Stimulated activated CD8-positive, alpha-beta memory T cell treated with anti-CD3 and anti-CD28 coated beads, Interleukin-15, amount 100 ng/mL, for 48 hours (primary cell): Measurements from ENCODE around the gene ABHD12.
"Not testable (repeated sequence)": the region's sequence is repeated elsewhere in the genome, so short reads cannot be mapped to it uniquely, and the experiment has no call there.

Source experiments
- DNase-seq, 2 donors: peaks; one replicate each; pipeline ENCODE4 v3.0.0-alpha.2; 2020; ENCODE audit warnings: low read depth in 2 of 2

The ABHD12 gene

DNA sequence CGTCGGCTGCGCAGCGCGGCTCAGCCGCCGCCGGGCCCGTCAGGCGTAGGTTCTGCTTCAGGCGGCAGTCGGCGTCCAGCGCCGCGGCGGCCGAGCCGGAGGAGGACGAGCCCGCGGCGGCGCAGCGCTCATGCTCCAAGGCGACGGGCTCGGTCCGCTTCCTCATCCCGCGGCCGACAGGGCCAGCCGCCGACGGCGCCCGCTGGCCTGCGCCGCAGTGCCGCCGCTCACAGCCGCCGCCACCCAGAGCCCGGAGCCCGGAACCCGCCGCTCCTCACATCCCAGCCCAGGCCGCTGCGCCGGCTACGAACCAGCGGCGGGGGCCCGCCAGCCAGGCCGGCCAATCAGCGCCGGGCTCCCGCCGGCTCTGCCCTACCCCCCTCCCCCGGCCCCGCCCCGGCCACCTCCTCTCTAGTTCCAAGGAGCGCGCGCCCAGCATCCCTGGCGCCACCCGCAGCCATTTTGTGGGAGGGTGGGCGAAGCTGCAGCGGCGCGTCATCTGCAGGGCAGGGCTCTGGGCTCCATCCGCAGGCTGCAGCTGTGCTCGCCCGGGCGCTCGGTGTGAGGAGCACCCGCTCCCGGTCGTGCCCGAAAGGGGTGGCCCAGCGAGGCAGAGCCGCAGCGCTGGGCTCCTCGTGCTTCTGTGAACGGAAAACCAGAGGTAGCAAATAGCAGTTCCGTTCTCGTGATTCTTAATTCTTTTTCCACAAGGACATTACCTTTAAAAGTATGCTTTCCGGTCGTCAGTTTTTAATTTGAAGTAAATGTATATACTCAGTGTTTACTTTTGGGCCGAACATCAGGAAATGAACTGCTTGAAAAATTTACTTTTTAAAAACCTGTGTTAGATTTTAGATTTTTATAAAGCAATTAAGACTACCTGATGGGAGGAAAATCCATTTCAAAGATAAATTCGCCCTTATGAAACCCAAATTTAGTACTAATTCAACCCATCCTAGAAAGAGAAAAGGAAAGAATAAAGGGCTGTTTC is at the start of gene ABHD12:
Gene ABHD12, minus strand, starts transcription at position 298 of the 991 bp plus-strand sequence. Its CDS starts 132 bp downstream, at position 166.
- peak; percentile 93 to 96 for DNase-seq

GRCh38 chr20:25439328-25439727 is 48.7 kb upstream of the ABHD12 start:
- DNase-seq, result no peak

- no peak for DNase-seq
Measured at GRCh38 chr20:25437153-25437581, 46.5 kb upstream of the ABHD12 start.

DNA sequence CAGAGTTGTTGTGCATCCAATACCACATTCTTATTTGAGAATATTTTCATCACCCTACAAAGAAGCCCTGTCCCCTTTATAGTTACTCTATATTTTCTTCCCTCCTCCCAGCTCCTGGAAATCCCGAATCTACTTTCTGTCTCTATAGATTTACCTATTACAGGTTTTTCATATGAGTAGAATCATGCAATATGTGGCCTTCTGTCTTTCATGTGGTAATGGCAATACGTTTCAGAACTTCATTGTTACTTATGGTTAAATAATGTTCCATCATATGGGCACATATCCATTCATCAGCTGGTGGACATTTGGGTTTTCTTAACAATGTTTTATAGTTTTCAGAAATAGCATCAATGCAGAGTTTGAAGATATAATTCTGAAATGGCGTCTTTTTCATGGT is 33.9 kb upstream of the ABHD12 start:
- DNase-seq, result no peak

GRCh38 chr20:25422032-25422431 is 31.4 kb upstream of the ABHD12 start:
- DNase-seq, result no peak

DNA sequence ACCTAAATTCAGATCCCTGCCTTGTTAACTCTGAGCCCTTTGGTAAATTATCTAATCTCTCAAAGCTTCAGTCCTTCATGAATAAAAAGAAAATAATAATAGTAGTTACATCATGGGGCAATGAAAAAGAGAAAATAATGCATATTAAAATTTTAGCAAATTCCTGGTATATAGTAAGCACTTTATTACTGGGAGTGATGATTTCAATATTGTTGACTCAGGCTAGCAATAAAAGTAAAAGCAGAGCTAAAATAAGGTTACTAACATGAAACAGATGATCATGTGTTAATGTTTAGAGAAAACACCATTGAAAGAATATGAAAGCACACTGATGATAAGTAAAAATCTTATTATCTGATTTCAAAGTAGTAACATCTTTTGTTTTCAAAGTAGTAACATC is 30.5 kb upstream of the ABHD12 start:
- DNase-seq, result no peak

DNA sequence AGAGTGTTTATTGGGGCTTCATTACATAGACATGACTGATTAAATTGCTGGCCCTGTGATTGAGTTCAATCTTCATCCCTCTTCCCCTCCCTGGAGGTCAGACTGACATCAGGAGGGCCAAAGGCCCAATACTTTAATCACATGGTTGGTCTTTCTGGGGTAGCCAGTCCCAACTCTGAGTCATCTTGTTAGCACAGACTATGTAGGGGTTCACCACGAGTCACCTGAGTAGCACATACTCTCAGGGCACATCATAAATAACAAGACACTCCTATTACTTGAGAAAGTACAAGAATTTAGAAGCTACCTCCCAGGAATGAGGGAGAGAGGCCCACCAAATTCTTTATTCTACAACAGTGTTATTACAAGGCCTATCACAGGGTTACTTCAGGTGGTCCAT is 28.1 kb upstream of the ABHD12 start:
- no peak for DNase-seq

DNA sequence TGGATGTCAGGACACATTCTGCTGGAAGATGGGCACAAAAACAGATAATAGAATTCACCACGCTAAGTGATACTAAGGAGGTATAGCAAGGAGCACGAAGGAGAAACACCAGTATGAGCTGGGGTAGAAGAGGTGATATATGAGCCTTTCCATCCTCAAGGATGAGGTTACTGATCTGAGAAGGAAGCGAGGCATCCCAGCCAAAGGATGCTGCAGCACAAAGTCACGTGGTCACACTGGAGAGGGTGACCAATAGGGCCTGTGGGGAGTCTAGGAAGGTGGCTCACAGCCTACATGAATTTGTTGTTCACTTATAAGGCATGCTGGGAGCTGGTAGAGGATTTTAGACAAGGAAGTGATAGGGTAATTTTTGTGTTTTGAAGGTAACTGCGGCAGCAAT is 18.3 kb upstream of the ABHD12 start:
- DNase-seq, result no peak

- DNase-seq, result no peak
Measured at GRCh38 chr20:25408170-25408547, 17.5 kb upstream of the ABHD12 start.

GRCh38 chr20:25407311-25408169 is 16.9 kb upstream of the ABHD12 start, which contains the start of gene GINS1:
TSS of gene GINS1 (plus strand) at chr20:25407673. CDS start at chr20:25407821, 148 bp downstream.
- peak; percentile 79 to 81 for DNase-seq

DNA sequence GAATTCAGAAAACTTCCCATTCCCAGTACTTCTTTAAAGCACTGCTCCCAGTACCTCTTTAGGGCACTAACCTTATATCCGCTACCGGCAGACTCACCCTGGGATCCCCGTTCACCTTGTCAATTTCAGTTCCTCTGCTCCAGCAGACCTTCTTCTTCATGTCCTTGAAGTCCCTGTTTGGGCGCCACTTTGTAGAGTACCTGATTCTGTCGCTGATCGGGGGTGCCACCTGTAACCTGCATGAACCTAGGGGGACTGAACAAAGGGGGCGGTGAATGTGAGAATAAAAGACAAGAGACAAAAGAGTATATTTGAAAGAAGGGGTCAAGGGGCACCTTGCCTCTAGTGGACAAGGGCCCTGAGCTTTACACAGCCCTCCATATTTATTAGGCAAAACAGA is 11.9 kb upstream of the ABHD12 start:
- no peak for DNase-seq

GRCh38 chr20:25400291-25400732 is 9.7 kb upstream of the ABHD12 start:
- DNase-seq, result not testable (repeated sequence)

- no peak for DNase-seq
Measured at GRCh38 chr20:25399037-25399430, 8.4 kb upstream of the ABHD12 start.

GRCh38 chr20:25398376-25399036 is 7.9 kb upstream of the ABHD12 start:
- no peak for DNase-seq

DNA sequence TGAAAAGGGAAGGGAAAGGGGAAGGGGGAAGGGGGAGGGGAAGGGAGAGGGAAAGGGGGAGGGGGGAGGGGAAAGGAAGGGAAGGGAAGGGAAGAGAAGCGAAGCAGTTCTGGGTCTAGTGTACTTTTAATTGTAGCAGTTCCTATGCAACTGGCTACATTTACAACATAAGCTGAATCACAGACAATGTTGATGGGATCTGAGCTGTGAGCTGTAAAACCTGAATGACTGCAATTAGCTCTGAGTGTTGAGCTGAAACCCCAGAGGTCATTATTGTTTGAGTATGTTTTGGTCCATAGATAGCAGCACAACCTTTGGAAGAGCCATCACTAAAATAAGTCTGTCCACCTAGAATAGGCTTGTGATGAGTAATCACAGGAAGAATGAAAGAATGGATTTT is 7.2 kb upstream of the ABHD12 start:
- no peak for DNase-seq

DNA sequence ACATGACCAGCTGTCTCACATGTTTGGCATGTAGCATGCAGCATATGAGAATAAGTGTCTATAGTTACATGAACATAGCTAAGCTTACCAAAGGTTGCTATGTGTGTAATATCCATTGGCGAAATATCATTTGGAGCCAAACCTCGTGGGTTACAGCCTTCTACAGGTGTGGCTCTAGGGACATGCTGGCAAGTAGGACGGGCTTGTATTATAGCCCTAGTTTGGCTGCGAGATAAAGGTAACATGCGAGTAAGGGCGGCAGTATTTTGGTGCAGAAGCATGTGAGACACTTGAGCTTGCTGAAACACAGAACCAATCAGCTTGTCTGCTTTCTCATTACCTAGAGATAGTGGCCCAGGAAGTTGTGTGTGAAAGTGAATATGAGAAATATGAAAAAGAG is 6.5 kb upstream of the ABHD12 start:
- no peak for DNase-seq

DNA sequence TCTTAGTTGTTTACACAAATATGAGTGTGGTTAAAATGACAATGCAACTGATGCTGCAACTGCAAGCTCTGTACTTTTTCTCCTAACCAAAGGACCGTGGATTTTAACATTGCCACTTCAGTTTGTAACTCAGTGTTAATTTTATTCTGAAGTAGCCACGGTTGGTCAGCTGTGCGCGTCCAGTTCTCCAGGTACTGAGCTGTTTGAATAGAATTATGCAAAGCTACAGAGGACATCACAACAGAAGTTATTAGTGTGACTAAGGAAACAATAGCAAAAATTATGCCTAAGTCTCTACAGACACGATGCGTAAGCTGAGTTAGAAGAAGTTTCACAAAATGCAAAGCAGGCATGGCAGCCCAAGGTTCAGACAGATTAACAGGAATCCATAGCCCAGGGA is 4.4 kb upstream of the ABHD12 start:
- no peak for DNase-seq

- DNase-seq, result no peak
Measured at GRCh38 chr20:25394276-25394675, 3.6 kb upstream of the ABHD12 start.

DNA sequence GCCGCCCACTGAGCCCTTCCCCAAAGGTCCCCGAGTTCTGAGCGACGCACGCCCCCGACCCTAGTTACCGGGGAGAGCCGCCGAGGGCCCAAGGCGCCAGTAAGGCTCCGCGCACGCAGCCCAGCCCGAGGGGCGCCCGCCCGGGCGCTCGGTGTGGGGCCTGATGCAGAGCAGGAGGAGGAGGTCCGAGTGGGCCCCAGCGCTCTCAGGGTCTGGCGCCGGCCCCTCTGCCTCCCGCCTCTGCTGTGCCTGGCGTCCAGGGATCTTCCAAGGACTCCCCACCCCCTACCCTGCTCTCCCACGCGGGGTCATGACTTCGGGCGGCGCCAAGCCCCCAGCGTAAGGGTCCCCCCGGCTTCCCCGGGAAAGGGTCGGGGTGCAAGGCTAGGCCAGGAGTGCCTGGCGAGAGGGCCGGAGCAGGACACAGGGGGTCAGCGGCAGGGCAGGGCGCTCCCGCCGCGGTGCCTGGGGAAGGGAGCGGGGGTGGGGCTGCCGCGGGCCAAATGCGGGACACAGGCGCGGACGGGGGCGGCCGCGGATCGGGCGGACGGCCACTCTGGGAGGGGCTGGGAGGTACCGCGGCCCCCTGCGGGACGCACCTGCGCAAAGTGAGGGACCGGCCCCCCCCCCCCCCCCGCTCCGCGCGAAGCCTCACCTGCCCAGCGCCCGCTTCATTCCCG is 637 bp downstream of the ABHD12 start:
- DNase-seq, result no peak

DNA sequence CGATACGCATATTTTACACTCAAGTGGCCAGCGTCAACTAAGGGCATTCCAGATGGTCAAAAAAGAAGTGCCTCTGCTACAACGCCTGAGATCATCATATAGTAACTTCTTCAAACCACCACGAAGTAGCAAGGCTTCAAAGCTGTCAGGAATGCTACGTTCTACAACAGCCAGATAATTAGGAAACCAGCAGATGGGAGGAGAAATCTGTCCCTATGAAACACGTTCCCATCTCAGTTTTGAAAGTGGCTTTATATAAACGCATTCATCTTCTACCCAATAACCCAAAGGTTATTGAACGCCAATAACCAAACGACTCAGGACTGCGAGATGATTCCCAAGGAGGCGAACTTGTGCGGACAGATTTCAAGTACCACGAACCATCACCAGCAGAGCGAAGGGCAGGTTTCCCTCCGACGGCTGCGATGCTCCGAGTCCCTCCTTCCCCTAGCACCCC is 1.2 kb downstream of the ABHD12 start:
- DNase-seq, result no peak

GRCh38 chr20:25382704-25383370 is 7.8 kb downstream of the ABHD12 start:
- no peak for DNase-seq
